HG02852 (cell line): Measurements from ENCODE around the gene SOX3.

Experiments
- ATAC-seq: cut with Tn5 transposase; IDR thresholded peaks from one replicate; pipeline ENCODE4 v1.9.1; 2021; ENCODE audit warnings: mild to moderate bottlenecking, moderate library complexity; ENCODE audit not compliant: unreplicated experiment

SOX3 gene

DNA sequence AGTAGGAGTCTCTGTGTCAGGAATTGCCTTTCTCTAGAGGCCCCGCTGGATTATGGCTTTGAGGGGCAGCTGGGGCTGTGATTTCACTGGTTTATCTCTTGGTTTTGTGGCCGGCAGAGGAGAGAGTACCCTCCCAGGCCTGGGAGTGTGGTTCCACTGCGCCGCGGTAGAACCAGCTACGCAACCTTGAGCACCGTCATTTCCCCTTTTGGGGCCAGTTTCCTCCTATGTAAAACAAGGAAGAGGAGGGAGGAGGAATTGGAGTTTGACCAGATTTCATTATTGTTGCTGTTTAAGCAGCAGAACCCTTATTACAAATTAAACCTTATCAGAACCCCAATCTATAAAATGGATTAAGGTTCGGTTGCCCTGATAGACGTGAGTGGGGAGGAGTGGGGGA, 4.4 kb downstream of the SOX3 start:
- ATAC-seq: no peak

- ATAC-seq: no peak
These were observed 9.1 kb downstream of the SOX3 start for GRCh38 chrX:140495739-140496138.

DNA sequence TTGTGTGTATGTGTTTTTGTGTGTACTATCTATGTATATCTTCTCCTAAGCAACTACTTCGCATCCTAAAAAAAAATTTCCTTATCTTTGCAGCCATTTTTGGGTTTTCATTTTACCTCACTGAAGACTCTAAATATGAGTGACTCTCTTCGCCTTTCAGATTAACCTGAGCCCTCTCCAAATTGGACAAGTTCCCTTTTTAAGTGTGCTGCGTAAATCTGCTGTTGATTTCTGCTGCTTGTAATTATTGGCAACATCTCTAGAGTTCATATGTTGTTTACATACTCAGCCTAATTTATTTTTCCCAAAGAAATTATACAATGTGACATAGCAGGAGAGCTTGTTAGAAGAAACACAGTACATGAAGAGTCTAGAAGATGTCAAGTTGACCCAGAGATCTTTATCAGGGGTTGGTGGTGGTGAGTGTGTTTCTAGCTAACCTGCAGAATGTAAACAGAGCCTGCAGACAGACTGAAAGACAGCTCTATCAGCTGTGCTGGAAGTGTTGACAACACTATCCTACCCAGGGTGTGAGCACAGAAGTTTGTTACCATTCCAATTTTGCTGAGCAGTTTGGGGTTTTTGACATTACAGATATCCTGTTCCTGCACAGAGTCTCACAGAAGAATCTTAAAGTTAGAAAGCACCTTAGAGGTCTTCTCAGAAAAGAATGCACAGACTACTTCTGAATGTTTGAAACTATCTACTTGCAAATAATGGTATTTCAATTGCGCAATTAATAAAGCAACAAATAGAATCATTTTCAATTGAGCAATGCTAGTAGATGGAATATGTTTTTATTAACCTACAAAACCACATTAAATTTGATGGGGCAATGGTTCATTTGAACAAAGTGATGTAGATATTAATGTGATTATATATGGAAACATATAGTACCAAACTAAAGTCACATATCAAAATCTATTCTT, 12.5 kb downstream of the SOX3 start:
- no peak for ATAC-seq

DNA sequence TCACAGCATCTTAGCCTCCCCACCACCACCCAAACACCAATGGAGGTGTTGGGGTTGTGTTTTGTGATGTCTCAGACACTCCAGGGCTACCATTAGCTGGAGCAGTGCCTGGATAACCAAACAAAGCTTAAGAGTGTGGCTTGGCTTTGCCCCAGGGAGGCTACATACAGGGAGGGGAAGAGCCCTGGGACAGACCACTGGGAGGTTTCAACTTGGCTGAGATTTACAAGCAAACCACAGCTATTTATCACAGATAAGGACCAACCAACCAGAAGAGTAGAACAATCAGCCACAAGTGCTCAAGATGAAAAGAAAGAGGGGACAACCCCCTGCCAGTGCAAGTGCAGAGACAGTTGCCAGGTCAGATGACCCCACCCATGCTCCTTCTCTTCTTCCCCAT, 24.1 kb downstream of the SOX3 start:
- ATAC-seq: no peak

GRCh38 chrX:140477987-140478386, 26.9 kb downstream of the SOX3 start:
- no peak for ATAC-seq

DNA sequence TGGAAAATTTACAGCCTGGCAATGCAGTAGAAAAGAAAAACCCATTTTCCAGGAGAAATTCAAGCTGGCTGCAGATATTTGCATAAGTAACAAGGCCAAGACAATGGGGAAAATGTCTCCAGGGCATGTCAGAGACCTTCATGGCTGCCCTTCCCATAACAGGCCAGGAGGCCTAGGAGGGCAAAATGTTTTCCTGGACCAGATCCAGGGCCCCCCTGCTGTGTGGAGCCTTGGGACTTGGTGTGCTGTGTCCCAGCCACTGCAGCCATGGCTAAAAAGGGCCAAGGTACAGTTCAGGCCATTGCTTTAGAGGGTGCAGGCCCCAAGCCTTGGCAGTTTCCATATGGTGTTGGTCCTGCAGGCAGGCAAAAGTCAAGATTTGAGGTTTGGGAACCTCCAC, 29.8 kb downstream of the SOX3 start:
- ATAC-seq: no peak

- ATAC-seq: no peak
These were observed 37.7 kb downstream of the SOX3 start for GRCh38 chrX:140467211-140467610.
